ENCODE data around the gene KNTC1. TPM values are rescaled to one million over a fixed set of nuclear protein-coding genes. Genes with fewer than 3 reads are reported as not detected.

Gene KNTC1
- total RNA-seq, 1 experiment from 2014 or later = 38.7 TPM

DNA sequence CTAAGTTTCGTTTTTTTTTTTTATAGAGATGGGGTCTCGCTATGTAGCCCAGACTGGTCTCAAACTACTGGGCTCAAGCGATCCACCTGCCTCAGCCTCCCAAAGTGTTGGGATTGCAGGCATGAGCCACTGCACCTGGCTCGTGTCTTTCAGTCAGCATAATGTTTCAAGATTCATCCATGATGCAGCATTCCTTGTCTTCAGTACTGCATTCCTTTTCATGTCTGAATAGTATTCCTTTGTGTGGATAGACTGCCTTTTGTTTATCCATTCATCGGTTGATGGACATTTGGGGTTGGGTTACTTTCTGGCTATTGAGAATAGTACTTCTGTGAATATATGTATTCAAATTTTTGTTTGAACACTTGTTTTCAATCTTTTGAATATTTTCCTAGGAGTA, 138.7 kb downstream of the KNTC1 start:
- in situ Hi-C loops (cut with HindIII; ENCODE audit: low pct_unique_long_range_greater_than_20kb, low sequenced_read_pairs) = no loop called here
- no peak for DNase-seq (ENCODE audit: low read depth, low spot score)

DNA sequence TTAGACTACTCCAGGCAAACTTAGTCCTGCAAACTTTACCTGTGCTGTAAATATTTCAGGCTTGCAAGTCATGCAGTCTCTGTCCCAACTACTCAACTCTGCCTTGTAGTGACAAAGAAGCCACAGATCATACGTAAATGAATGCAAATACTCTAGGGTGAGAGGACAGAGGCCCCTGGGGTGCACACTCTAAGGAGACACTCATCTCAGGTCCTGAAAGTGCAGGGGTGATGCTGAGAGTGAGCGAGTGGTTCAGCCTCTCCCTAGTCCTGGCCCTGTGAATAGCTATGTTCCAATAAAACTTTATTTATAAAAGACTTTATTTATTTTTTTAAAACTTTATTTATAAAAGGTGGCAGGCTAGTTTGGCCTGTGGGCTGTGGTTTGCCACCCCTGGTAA, 141.2 kb downstream of the KNTC1 start:
- DNase-seq (ENCODE audit: low read depth, low spot score) = no peak
- in situ Hi-C loops (cut with HindIII; ENCODE audit: low pct_unique_long_range_greater_than_20kb, low sequenced_read_pairs) = no loop called here

DNA sequence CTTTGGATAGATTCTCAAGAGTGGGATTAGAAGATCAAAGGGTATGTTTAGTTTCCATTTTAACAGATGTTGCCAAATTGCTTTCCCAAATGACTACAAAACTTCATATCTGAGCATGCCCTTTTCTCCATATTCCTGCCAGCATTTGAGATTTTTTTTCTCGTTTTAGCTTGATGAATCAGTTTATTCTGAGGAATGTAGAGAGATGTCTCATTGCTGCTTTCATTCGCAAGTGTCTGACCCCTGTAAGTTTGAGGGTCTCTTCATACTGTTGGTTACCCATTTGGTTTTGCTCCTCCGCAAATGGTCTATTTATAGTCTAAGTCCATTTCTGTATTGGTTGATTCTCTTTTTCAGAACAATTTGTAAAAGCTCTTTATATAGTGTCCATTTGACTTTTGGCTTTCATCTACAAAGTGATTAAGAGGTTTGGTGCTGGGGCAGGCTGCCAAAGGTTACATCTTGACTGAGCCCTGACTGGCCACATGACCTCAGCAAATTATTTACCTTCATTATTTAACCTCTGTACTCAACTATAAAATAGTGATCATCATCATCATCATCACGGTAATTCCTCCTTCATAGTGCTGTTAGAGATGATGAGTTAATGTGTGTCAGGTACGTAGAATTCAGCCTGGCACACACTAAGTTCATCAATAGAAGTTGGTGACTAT, 142.5 kb downstream of the KNTC1 start:
- in situ Hi-C loops (cut with HindIII; ENCODE audit: low pct_unique_long_range_greater_than_20kb, low sequenced_read_pairs) = no loop called here
- no peak for DNase-seq (ENCODE audit: low read depth, low spot score)

DNA sequence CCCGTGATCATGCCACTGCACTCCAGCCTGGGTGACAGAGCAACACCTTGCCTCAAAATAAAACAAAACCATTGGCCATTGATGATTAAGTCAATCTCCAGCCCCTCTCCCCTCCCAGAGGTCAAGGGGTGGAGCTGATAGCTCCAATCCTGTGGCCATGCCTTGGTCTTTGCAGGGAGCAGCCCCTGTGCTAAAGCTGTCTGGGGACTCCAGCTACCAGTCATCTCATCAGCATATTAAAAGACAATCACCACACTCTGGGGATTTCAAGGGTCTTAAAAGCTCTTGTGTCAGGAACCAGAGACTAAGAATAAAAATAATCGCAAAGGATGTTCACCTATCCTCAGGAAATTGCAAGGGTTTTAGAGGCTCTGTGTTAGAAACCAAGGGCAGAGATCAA, 145.5 kb downstream of the KNTC1 start:
- DNase-seq (ENCODE audit: low read depth, low spot score) = no peak
- in situ Hi-C loops (cut with HindIII; ENCODE audit: low pct_unique_long_range_greater_than_20kb, low sequenced_read_pairs) = no loop called here

Small RNA genes within 50 kb of the gene (small RNA-seq; reads per million reads assigned to genes)
- gene AC026333.1 = 0 reads per million in 2 experiments
- gene RF00411 = 0.02 to 0.05 reads per million in 2 experiments

Other genes with a start within 250 kb of the KNTC1 start
- 70.3 and 84.2 TPM in 2 replicates for gene CLIP1, start 104.6 kb upstream of the KNTC1 start, total RNA-seq (2014; rRNA removed; shearing (Covaris generic))
- gene ZCCHC8, start 26.3 kb upstream of the KNTC1 start, total RNA-seq (2014; rRNA removed; shearing (Covaris generic)) = 23.8 and 25.4 TPM in 2 replicates
- 41.1 and 43.5 TPM in 2 replicates for gene RSRC2, start 313 bp upstream of the KNTC1 start, total RNA-seq (2014; rRNA removed; shearing (Covaris generic))
- gene HCAR2, start 176.1 kb downstream of the KNTC1 start, total RNA-seq (2014; rRNA removed; shearing (Covaris generic)) = not detected in 2 replicates
- gene HCAR3, start 189.6 kb downstream of the KNTC1 start, total RNA-seq (2014; rRNA removed; shearing (Covaris generic)) = not detected in 2 replicates
- gene HCAR1, start 203.6 kb downstream of the KNTC1 start, total RNA-seq (2014; rRNA removed; shearing (Covaris generic)) = not detected in 2 replicates
- gene DENR, start 225.6 kb downstream of the KNTC1 start, total RNA-seq (2014; rRNA removed; shearing (Covaris generic)) = 59.4 and 63.1 TPM in 2 replicates
- 1.5 TPM in 2 replicates for gene CCDC62, start 247.3 kb downstream of the KNTC1 start, total RNA-seq (2014; rRNA removed; shearing (Covaris generic))